Measurements from ENCODE around the gene PFDN1. TPM values are rescaled to one million over a fixed set of nuclear protein-coding genes. Genes with fewer than 3 reads are reported as not detected.

The PFDN1 gene
- total and polyA plus RNA-seq, 10 donors = 38.0 to 82.1 (median 61.6) TPM

- Histone ChIP-seq H3K27ac (peak overlapping the region in 3 of 8 donors; percentile 9 to 47 (median 15)), H3K36me3 (peaks cover 0 to 35% (median 9%) of the 10 kb centered on the region in 6 donors), H3K4me3 (no peak overlapping the region), H3K27me3 (replicated peaks in 1 of 7) (peaks cover 0 to 38% (median 0%) of the 10 kb centered on the region in 7 donors), H3K4me1 (peaks cover 10 to 83% (median 55%) of the 10 kb centered on the region in 6 donors), H3K9me3 (no peaks in the 10 kb centered on the region)
- WGBS, 5 donors = 69 to 78% (median 71%) methylated on average over 7 to 9 of the region's 9 CpGs
- no peak for DNase-seq
- intact Hi-C loops (cut with DNase I; ENCODE audit: low total_unique reads) = no loop called here
- TF ChIP-seq CTCF (IDR thresholded peaks at IDR 0.05 in 8 of 11, conservative IDR thresholded peaks at IDR 0.05 in 3 of 11) (no peak), POLR2AphosphoS5 (IDR thresholded peaks at IDR 0.05) (peak in 2 of 3 donors; percentile 42 to 50), POLR2A (IDR thresholded peaks at IDR 0.05) (no peak)
These were observed 61.8 kb downstream of the PFDN1 start for GRCh38 chr5:140240987-140241706.

- Histone ChIP-seq H3K27ac (no peak overlapping the region), H3K36me3 (peaks cover 0 to 24% (median 1%) of the 10 kb centered on the region in 6 donors), H3K9me3 (no peaks in the 10 kb centered on the region), H3K27me3 (replicated peaks in 1 of 7) (peaks cover 0 to 38% (median 0%) of the 10 kb centered on the region in 7 donors), H3K4me1 (peaks cover 6 to 83% (median 53%) of the 10 kb centered on the region in 6 donors), H3K4me3 (no peak overlapping the region)
- DNase-seq = peak; percentile 80
- TF ChIP-seq CTCF (IDR thresholded peaks at IDR 0.05 in 8 of 11, conservative IDR thresholded peaks at IDR 0.05 in 3 of 11) = peak; percentile 17 to 80 (median 62)
- no peak for TF ChIP-seq POLR2A (IDR thresholded peaks at IDR 0.05)
- peak in 1 of 3 donors; percentile 3 for TF ChIP-seq POLR2AphosphoS5 (IDR thresholded peaks at IDR 0.05)
- 46 to 48% (median 47%) methylated on average over 11 of the region's 11 CpGs for WGBS, 5 donors
- intact Hi-C loops (cut with DNase I; ENCODE audit: low total_unique reads) = no loop called here
These were observed 62.8 kb downstream of the PFDN1 start for GRCh38 chr5:140239939-140240700.

- Histone ChIP-seq H3K4me3 (no peak overlapping the region), H3K36me3 (peaks cover 0 to 18% (median 0%) of the 10 kb centered on the region in 6 donors), H3K9me3 (no peaks in the 10 kb centered on the region), H3K27ac (no peak overlapping the region), H3K27me3 (replicated peaks in 1 of 7) (peaks cover 0 to 38% (median 0%) of the 10 kb centered on the region in 7 donors), H3K4me1 (peaks cover 0 to 78% (median 47%) of the 10 kb centered on the region in 6 donors)
- DNase-seq = no peak
- TF ChIP-seq CTCF (IDR thresholded peaks at IDR 0.05 in 8 of 11, conservative IDR thresholded peaks at IDR 0.05 in 3 of 11) = no peak
- TF ChIP-seq POLR2A (IDR thresholded peaks at IDR 0.05) = no peak
- peak in 1 of 3 donors; percentile 36 for TF ChIP-seq POLR2AphosphoS5 (IDR thresholded peaks at IDR 0.05)
- intact Hi-C loops (cut with DNase I; ENCODE audit: low total_unique reads) = no loop called here
- WGBS, 5 donors = 90 to 97% (median 96%) methylated on average over 4 to 5 of the region's 5 CpGs
These were observed 63.4 kb downstream of the PFDN1 start for GRCh38 chr5:140239461-140239860.

GRCh38 chr5:140238756-140239155, 64.1 kb downstream of the PFDN1 start:
- H3K27ac ChIP-seq = no peak overlapping the region
- no peak for DNase-seq
- no peaks in the 10 kb centered on the region for H3K9me3 ChIP-seq
- no peak overlapping the region for H3K4me3 ChIP-seq
- peaks cover 0 to 42% (median 0%) of the 10 kb centered on the region in 7 donors for H3K27me3 ChIP-seq (replicated peaks in 1 of 7)
- TF ChIP-seq POLR2AphosphoS5 (IDR thresholded peaks at IDR 0.05) (no peak), CTCF (IDR thresholded peaks at IDR 0.05 in 8 of 11, conservative IDR thresholded peaks at IDR 0.05 in 3 of 11) (no peak), POLR2A (IDR thresholded peaks at IDR 0.05) (no peak)
- WGBS, 5 donors = 91 to 96% (median 94%) methylated on average over 4 to 6 of the region's 6 CpGs
- peaks cover 0 to 75% (median 43%) of the 10 kb centered on the region in 6 donors for H3K4me1 ChIP-seq
- intact Hi-C loops (cut with DNase I; ENCODE audit: low total_unique reads) = no loop called here
- H3K36me3 ChIP-seq = peaks cover 0 to 12% (median 0%) of the 10 kb centered on the region in 6 donors

Data from spleen (tissue), 11 donors.